HG02852 (cell line): ENCODE data around the gene CMTM2.
"Not testable (repeated sequence)": the region's sequence is repeated elsewhere in the genome, so short reads cannot be mapped to it uniquely, and the experiment has no call there.

Experiments
- ATAC-seq: cut with Tn5 transposase; IDR thresholded peaks from one replicate; pipeline ENCODE4 v1.9.1; 2021; ENCODE audit warnings: mild to moderate bottlenecking, moderate library complexity; ENCODE audit not compliant: unreplicated experiment

Gene CMTM2

DNA sequence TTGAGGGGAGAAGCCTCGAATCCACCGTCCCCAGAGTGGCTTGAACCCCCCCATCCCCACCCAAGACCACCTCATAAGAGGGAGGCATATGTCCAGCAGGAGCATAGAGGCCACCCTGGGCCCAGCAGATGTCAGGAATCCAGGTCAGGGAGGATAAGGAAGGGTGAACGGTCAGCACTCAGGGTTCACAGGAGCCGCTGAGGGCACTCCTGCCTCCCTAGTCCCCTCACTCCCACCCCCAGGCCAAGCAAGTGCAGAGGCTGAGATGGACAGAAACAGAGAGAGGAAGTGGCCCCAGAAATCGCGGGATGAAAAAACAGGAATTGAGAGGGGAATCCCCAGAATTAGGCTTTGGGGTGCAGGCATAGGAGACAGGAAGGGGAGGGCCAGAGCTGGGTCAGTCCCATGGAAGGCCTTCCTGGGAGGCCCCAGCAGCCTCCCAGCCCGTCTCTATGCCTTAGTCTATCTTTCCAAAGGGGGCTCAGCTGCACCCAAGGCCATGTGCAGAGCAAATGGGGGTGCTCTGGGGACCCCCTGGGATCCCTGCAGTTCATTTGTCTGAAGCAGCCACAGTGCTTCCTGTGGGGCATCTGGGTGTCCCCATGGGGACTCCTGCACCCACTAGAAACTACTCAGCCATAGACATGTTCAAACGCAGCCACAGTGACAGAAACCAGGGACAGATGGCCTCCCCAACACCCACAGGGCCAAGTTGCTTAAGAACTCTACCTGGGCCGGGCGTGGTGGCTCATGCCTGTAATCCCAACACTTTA, 26.9 kb downstream of the CMTM2 start:
- ATAC-seq, result no peak

DNA sequence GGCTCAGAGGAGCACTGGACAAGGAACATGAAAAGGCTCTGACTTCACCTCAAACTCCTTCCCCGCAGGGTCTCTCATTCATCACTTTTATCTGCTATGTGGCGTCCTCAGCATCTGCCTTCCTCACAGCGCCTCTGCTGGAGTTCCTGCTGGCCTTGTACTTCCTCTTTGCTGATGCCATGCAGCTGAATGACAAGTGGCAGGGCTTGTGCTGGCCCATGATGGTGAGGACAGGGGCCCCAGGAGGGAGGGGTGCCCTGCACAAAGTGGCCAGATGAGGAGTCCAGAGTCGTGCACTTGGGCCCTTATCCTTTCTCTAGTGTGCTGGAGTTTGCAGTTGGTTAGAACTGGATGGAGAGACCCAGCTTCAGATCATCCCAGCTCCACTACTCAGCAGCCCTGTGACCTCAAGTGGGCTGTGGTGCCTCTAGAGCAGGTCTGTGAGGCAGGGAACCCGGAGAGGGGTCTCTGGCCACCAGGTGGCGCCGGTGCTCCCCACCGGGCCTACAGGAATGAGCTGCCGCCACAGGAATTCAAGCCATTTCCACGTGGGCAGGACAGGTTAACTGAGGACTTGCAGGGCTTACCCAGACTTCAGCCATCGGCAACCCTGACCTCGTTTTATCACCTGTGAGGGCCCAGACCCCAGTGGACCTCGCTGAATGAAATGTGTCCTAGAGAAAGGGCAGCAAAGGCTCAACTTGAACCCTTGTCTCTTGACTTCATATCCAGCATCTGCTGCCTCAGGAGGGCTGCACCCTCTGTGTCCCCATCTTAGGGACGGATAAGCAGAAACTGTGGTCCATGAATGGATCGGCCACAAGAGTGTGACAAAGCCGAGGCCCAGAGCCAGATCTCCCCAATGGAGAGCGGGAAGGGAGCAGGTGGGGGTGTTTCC, 29.2 kb downstream of the CMTM2 start:
- ATAC-seq, result peak; percentile 33

DNA sequence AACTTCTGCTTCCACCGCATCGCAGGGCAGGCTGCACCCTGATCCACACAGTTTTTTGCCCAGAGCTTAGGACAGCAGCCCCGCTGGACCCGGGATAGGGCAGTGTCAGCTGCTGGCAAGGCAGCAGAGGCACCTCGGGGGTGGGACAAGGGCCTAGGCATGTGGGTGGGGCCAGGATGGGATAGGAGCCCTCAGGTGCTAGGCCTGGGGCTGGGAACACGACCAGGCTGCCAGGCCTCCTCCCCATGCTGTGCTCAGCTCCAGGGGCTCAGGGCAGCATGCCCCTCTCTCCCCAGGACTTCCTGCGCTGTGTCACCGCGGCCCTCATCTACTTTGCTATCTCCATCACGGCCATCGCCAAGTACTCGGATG, 29.9 kb downstream of the CMTM2 start:
- ATAC-seq, result no peak

DNA sequence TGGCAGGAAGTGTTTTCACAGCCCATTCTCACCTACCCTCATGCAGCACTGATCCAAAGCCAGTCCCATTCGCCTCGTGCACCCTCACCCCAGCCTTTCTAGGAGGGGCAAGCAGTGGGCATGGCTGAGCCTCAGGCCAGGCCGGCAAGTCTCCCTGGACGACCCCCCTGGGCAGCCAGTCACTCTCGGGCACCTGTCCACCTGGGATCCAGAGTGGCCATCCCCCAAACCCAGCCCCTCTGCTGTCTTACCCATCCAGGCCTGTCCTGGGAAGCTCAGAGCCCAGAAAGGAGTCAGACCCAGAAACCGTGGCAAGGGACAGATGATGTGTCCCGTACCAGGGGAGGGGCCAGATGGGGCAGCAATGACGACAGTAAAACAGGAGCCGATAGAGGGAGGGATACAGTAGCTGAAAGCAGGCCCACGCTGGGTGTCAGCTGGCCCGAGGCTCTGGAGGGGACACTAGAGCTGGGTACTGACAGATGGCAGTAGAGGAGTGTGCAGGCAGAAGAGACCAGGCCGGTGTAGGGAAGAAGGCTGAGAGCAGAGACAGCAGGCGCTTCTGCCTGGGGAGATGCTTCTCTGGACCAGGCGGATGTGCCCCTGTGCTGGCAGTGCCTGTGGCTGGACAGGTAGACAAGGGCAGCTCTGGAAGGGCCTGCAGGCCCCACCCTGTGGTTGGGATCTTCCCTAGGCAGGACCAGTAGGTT, 31.0 kb downstream of the CMTM2 start:
- no peak for ATAC-seq

DNA sequence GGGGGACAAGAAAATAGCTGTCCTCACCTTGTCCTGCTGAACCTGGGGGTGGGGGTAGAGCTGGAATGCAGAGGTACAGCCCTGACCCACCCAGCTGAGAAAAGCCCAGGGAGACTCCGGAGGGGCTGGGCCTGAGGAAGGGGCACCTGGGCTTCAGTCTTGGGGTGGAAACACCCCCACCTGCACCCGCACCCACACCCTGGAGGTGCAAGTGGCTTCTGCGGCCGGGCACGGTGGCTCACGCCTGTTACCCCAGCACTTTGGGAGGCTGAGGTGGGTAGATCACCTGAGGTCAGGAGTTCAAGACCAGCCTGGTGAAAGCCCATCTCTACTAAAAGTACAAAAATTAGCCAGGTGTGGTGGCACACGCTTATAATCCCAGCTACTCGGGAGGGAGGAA, 32.6 kb downstream of the CMTM2 start:
- ATAC-seq, result not testable (repeated sequence)

DNA sequence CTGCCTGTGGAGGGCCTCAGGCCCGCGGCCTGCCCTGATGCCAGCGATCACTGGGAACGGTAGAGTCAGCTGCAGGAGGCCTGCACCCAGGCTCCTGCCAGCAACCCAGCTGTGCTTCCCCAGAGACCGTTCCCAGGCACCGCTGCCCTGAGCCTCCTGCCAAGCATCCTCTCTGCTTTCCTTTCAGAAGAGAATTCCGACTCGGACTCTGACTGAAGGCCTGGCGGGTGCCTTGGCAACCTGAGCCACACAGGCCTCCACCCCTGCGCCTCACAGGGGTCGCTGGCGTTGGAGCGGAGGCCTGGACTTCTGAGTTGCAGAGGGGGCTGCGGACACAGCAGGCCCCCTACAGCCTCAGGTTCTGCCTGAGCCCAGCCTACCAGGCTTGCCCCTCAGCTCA, 33.2 kb downstream of the CMTM2 start:
- ATAC-seq, result no peak

DNA sequence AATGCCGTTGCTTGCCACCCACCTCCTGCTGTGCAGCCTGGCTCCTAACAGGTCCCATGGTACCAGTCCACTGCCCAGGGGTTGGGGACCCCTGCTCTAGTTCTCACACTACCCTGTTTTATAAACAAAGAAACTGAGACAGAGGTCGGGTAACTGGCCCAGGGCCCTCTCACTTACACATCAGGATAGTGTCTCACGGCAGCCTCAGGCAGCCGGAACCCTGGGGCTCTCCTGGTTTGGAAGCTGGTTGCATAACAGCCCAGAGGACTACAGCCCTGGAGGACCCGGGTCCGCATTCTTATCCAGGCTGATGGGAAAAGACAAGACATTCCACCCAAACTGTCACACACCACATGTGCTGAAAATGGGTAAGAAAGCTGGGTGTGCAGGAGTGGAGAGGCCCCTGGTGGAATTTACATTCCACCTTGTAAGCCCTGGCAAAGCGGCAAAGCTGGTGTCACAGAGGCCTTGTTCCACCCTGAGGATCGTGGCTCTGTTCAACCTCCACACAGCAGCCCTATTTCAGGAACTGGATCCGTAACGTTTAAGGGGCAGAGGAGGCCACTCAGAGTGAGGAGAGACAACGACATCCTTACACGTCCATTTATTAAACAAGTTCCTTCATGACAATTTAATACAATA, 35.0 kb downstream of the CMTM2 start:
- ATAC-seq, result no peak

DNA sequence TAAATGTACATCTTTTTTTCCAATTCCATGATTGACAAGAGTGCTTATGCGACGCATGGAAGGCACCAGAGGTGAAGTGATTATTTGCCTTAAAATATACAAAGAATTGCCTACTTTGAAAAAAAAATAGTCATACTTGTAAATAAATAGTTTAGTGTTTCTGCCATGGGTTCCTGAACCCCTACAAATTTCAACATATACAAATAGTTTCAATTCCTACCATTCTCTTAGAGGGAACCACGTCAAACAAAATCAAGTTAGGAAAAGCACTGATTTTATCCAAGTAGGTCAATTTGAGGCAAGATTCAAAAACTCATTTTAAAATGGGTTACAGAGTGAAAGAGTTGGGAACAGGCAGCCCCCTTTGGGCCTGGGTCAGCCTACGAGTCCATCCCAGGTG, 36.9 kb downstream of the CMTM2 start:
- ATAC-seq, result no peak

DNA sequence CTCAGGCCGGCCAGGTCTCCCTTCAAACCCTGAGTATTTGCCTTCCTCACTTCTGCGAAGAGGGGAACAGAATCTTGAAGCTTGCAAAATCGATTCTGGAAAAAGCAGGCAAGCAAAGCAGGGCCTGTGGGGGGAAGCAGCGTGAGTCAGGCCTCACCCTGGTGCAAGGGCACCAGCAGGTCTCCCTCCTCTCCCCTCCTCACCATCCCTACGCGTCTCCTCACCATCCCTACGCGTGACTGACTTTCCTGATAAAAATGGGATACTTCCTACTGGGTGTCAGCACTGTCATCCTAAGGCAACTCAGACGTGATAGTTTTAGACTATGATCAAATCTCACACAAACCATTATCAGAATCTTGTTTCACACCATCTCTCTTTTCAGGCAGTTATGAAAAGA, 37.3 kb downstream of the CMTM2 start:
- ATAC-seq, result no peak

DNA sequence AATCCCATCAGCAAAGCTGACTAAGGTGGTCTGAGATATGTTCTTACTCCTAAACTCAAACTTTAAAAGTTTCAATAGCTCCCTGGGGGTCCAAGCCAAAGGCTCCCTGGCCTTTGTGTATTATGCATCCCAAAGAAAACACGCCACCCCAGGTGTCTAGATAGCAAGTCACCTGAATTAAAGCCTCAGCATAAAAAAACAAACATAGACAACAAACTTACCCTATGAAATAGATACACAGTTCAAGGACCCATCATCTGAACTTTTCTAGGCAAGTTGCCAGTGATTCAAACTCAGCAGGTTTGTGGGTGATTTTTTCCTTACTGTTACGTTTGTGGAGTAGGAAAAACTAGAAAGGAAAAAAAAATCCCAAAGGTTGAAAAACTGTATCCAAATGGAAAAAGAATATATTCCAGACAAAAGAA, 37.8 kb downstream of the CMTM2 start:
- ATAC-seq, result no peak

DNA sequence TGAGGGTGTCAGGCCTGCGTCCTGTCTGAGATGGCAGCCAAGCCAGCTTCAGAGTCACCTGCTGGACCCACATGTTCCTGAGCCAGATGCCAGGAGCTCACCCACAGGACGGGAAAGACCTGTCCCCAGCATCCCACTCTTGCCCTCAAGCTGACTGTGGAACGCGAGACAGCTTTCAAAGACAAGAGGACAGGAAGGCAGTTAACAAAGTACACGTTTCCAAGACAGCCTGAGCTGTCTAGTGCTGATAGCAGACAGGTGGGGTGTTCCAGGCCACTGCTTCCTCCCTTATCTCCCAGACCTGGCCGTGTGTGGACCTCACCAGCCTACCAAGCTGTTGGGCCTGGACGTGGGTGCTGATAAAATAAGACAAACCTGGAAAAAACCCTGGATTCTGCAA, 38.5 kb downstream of the CMTM2 start:
- no peak for ATAC-seq

DNA sequence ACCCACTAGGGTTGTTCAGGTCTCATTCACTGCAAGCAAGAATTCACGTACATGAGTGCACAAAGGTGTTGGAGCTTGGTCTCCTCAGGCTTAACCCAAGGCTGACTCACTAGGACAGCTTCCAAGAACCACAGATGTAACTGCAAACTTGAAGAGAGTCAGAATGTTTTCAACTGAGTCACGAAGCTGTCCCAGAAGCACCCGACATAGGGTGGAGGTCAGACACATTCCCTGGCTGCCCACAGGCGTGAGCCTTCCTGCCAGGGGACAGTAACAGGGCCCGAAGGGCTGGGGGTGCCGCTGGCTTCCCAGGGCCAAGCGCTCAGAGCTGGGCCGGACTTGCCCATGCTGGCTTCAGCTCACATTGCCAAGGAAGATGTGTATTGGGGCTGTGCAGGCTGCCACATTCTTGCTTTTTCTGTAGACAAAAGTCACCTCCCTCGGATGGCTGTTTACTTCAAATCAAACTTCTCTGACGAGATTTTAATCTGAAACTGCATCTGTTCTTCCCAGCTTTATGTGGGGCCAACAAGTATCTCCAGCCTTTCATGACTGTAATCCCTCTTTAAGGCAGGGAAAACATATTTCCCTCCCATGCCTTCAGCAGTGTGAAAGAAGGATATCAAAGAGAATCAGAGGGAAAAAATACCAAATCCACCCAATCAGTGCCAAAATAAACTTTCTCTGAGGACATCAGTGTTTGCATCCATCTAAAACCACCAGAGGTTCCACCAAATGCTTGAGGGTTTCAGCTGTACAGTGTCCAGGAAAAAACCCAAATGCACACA, 39.5 kb downstream of the CMTM2 start:
- no peak for ATAC-seq

DNA sequence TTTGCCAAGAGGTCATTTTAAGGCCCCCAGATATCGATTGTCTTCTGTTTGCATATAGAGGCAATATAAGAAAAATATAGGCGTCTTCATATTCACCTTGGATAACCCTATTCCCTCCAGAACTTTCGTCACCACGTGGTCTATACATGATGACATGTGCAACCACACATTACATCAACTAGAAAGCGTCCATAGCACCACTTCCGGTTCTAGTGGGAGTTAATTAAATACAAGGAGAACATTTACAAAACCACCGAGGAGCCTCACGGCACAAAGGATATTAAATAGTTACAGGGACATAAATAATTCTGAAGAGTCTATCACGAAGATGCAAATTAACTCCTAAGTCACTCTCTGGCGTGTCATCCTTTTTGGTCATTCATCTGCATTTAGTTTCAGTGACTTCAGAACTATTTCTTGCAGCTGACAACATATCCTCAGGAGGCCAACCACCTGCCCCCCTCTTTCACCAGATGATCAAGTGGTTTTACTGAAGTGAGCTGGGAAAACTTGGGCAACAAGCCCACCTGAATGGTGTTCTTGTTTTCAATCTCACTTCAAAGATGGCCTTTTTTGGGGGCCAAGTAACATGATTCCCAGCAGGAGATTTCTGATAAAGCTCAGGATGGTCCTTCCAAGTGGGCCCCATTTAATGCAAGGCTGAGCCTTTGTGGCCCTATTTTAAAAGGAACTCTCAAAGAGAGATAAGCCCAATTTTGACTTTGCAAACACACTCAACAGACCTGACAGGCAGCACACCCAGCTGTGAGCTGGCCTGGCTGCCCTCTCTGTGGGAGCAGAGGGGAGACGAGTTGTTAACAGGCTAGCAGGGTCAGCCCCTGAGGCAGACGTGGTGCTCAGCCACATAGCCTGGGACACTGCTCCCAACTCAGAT, 40.5 kb downstream of the CMTM2 start:
- no peak for ATAC-seq

DNA sequence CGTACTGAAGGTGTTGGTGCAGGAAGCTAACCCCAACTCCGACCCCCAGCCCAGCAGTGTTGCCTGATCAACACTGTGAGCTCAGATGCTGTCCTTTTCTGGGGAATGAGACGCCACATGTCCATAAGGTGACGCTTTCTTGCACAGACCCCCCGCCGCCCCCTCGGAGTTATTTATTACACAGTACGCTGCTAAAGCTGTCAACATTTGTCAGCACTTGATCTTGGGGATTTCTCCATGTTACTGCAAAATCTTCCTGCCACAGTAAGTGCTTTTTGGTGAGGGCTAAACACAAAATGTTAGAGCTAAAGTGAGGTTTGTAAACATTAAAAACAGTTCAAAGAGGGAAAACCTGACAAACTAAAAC, 41.1 kb downstream of the CMTM2 start:
- no peak for ATAC-seq

DNA sequence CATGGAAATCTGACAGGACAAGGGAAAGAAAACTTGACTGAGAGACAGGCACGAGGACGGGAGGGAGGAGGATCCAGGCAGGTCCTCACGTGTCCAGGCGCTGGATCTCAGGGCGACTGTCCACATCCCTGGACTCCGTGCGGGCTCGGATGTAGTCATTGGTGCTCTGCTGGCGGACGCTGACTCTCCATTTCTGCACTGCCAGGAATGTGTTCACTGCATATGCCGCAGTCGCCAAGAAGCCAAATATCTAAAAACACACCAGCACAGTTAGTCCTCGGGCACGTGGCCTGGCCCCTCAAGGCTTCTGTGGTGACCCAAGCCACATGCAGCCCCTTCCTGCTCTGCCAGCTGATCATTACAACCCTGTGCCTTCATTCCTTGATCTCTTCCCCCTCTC, 42.7 kb downstream of the CMTM2 start:
- no peak for ATAC-seq

DNA sequence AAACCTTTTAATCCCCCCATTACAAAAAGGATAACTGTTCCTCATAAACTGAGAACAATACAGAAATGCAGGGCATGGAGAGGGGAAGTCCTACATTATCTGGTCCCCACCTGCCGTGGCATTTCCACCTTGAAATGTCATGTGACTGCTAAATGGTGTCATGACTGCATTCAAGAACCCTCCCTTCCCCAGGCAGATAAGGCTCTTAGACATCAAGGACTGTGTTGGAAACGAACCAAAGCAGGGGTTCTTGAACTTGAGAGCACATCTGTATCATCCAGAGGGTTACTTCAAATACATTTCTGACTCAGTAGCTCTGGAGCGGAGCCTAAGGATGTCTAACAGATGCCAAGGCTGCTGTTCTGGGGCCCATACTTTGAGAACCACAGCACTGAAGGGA, 43.6 kb downstream of the CMTM2 start:
- no peak for ATAC-seq

DNA sequence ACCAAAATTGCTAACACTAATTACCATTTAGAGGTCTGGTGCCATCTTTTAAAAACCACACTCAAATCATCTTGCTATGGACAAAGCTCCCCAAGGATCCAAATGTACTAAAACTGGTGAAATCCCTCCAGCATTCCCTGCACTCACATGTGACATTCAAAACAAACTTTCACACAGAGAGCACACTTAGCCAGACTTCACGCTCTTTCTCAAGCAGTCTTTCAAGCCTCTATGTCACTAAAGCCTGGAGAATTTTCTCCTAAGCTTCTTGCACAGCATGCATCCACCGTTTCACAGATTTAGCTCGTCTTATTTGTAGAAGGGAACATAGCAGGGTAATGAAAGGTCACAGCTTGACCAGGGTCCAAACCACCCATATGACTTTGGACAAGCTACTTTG, 44.5 kb downstream of the CMTM2 start:
- ATAC-seq, result no peak

DNA sequence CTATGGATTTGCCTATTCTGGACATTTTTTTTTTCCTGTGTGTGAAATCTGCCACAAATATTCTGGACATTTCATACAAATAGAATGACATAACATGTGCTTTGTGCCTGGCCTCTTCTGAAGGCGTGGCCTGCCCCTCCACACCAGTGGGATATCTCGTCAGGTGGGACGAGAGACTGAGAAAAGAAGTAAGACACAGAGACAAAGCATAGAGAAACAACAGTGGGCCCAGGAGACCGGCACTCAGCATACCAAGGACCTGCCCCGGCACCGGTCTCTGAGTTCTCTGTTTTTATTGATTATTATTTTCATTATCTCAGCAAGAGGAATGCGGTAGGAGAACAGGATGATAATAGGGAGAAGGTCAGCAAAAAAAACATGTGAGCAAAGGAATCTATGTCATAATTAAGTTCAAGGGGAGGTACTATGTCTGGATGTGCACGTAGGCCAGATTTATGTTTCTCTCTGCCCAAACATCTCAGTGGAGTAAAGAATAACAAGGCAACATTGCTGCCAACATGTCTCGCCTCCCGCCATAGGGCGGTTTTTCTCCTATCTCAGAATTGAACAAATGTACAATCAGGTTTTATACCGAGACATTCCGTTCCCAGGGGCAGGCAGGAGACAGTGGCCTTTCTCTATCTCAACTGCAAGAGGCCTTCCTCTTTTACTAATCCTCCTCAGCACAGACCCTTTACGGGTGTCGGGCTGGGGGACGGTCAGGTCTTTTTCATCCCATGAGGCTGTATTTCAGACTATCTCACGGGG, 48.5 kb downstream of the CMTM2 start:
- not testable (repeated sequence) for ATAC-seq

DNA sequence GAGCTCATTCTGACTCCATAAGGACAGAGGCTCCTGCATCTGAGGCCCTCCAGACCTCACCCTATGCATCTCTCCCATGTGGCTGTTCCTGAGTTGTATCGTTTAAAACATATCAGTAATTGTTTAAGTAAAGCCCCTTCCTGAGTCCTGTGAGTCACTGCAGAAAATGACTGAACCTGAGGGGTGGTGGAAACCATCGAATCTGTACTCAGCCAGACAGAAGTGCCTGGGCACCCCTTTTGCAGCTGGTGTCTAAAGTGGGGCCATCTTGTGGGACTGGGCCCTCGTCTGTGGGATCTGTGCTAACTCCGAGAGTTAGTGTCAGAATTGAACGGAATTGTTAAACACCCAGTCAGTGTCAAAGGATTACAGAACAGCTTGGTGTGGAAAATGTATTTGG, 50.6 kb downstream of the CMTM2 start:
- ATAC-seq, result no peak
